Sciatic nerve (tissue), 2 donors: ENCODE measurements around the gene TM4SF18. TPM values are rescaled to one million over a fixed set of nuclear protein-coding genes. Genes with fewer than 3 reads are reported as not detected.
A peak's percentile ranks its signal among the peaks of the same experiment; 100 is the strongest.
"Not testable (repeated sequence)": the region's sequence is repeated elsewhere in the genome, so short reads cannot be mapped to it uniquely, and the experiment has no call there.

Source experiments
- ATAC-seq: fragments of 200-7000 bp; cut with Tn5 transposase; one replicate; pipeline ENCODE4 v1.9.1; 2020; ENCODE audit warnings: mild to moderate bottlenecking, moderate library complexity
- DNase-seq: peaks from one replicate; pipeline ENCODE4 v3.0.0-alpha.2; 2020; ENCODE audit warnings: low spot score
- intact Hi-C: fragments of 100-400 bp; cut with DNase I; formaldehyde crosslinking; loops from one replicate; pipeline ENCODE4 v1.14.2; 2022
- total RNA-seq: library from RNA; stranded (reverse); fragmentation: NEBNext Ultra II Directional; extraction: Animal tissue kit (Norgen Biotek cat#: 25700); gene quantifications from one replicate; pipeline ENCODE4 v1.2.1, GENCODE V29; 2021
- donor health status: DM: no; HTN: no; CAD: no.
- donor health status: DM: no; HTN: no; CAD: no.

TM4SF18 gene
- total RNA-seq, 1 donor from 2014 or later, result 11.8 TPM

DNA sequence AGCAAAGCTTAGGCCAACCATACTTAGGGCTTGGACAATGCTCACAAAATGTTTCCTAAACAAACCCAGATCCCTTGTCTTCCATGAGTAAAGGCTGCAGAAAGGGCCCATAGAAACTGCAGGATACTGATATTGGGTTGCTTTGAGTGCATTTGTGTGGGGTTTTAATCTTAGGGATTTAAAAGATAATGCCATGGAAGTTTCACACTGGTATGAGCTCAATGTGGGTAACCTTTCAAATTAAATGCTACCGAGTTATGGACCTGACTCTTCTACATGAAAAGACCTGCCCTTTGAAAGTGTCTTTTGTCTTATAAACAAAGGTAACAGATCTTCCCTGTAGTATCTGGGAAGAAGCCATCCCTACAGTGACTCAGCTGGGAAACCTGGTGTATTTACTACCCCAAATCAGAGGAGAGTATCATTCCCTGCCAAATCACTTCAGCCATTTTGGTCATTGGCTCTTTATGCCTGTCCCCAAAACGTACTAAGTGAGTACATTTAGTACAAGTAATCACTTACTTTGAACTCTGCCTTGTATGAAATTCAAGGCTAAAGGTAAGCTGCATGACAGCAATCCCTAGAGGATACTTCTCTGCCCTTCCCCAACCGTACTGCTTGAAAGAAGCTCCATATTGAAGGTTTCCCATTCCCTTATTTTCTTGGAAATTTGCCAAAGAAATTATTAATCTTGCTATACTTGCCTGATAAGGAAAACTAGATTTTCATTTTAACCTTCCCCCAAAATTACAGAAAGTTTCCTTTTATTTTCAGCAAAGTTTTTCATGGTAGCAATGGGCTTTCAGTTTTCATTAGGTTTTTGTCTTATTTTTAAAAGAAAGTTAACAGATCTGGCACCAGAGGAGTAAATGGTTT, 36.8 kb upstream of the TM4SF18 start:
- ATAC-seq, result no peak
- intact Hi-C loops, result no loop called here

GRCh38 chr3:149368674-149369497, 35.5 kb upstream of the TM4SF18 start:
- intact Hi-C loops, result no loop called here
- ATAC-seq (peak; percentile 21), DNase-seq (no peak)

More for the DNA sequence above, 36.8 kb upstream of the TM4SF18 start:
- no peak for DNase-seq

- intact Hi-C loops, result no loop called here
- DNase-seq (no peak), ATAC-seq (peak; percentile 30)
Observed at GRCh38 chr3:149368201-149368673, 34.8 kb upstream of the TM4SF18 start.

- no peak for ATAC-seq
- no peak for DNase-seq
- intact Hi-C loops, result no loop called here
Observed at GRCh38 chr3:149366941-149367840, 33.8 kb upstream of the TM4SF18 start.

DNA sequence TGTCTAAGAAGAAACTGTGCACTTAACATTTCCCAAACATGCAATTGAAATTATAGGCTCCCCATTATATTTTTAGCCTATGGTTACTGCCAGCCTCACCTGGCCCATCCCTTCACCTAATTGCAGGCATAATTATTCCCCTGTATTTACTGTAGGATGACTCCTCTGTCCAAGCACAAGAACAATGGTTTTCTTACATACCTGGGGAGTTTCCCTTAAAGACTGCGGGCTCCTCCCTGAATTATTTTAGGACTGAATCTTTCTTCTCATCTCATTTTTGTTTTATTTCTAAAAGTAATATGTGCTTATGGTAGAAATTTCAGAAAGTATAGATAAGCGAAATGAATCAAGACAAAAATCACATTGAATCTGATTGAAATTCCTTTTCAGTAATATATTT, 32.6 kb upstream of the TM4SF18 start:
- DNase-seq (no peak), ATAC-seq (no peak)
- intact Hi-C loops, result no loop called here

- DNase-seq (no peak), ATAC-seq (no peak)
- intact Hi-C loops, result no loop called here
Observed at GRCh38 chr3:149364624-149365023, 31.2 kb upstream of the TM4SF18 start.

DNA sequence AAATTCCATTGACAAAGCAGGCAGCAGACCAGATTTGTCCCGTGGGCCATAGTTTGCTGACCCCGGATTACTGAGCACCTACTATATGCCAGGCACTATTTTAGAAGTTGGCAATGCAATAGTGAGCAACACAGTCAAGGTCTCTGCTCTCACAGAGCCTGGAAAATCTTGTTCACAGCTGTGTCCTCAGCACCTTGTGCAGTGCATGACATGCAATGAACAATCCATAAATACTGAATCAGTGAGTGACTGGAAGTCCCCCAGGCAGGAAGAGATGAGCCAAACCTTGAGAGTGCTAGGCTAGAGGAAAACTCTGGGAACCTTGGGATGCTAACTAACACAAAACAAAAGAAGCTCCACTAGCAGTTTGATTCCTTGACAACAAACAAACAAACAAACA, 29.6 kb upstream of the TM4SF18 start:
- ATAC-seq (no peak), DNase-seq (no peak)

DNA sequence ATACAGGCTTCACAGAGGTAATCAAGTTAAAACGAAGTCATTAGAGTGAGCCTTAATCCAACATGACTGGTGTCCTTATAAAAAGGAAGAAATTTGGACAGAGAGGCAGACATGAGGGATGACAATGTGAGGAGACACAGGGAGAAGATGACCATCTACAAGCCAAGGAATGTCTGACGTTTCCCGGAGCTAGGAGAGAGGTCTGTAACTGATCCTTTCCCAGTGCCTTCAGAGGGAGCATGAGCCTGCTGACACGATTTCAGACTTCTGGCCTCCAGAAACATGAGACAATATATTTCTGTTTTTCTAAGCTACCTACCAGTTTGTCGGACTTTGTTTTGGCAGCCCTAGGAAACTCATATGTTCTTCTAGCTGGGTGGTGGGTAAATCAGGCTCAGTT, 28.9 kb upstream of the TM4SF18 start:
- no peak for ATAC-seq
- no peak for DNase-seq
- intact Hi-C loops, result no loop called here

More for the DNA sequence above, 29.6 kb upstream of the TM4SF18 start:
- intact Hi-C loops, result no loop called here

- ATAC-seq (no peak), DNase-seq (no peak)
- intact Hi-C loops, result no loop called here
Observed at GRCh38 chr3:149356630-149357029, 23.2 kb upstream of the TM4SF18 start.

DNA sequence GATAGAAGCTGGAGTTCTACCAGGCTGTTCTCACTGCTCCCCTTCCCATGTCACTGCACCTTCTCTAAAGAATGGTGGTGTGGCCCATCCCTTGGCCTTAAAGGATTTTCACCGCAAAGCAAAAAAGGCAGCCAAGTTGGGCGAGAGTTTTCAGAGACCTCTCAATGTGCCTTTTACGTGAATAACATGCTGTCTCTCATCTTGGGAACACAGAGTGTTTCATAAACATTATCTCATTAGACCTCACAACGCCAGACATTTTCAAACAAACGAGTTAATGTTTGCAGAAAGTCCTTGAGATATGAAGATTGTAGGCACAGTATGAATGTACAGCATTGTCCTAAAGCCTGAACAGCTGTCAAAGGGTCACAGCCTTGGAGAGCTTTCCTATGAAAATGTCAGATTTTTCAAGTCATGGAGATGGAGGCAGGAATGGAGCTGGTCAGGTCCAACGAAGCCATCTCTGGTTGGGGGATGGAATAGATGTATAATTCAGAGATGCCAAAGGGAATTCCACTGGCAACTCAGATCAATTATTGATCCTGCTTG, 22.7 kb upstream of the TM4SF18 start:
- ATAC-seq (peak; percentile 84), DNase-seq (no peak)
- intact Hi-C loops, result no loop called here

DNA sequence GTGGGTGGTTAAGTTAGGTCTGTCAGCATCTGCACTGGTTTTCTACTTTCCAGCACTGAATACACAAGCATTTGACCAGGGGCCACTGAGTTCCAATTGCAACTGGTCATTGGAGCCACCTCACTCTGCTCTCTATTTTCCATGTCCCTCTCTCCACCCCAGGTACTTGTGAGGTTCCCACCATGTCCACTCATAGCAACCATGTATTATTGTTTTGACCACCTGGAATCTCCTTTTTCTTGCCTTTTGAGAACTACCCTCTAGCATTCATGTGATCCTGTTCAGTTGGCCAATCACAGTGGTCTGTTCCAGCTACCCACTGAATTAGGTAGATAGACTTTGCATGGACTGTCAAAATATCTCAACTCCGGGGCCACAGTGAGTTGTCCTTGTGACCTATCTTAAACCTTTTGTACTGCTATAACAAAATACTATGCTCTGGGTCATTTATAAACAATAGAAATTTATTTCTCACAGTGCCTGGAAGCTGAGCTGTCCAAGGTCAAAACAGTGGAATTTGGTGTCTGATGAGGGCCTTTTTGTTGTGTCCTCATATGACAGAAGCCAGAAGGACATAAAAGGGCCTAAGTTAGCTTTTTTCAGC, 20.2 kb upstream of the TM4SF18 start:
- DNase-seq (no peak), ATAC-seq (no peak)
- intact Hi-C loops, result no loop called here

GRCh38 chr3:149352556-149352955, 19.1 kb upstream of the TM4SF18 start:
- peak; percentile 67 for DNase-seq
- ATAC-seq, result peak; percentile 81
- intact Hi-C loops, result no loop called here

DNA sequence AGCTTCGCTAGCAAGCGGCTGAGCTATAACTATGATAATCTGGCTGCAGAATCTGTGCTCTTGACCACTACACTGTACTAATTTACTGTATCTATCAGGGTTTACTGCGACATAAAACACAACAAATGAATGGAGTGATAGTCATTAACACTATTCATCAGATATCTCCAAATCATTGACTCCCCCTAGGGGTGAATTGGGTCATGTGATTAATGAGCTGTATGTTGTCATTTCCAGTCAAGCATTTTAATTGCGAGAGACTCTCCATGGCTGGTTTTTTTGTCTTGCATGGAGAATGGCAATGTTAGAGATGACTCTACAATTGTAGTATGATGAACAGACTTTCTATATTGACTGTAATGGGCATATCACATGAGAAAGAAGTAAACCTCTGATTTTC, 10.5 kb upstream of the TM4SF18 start:
- intact Hi-C loops, result no loop called here

DNA sequence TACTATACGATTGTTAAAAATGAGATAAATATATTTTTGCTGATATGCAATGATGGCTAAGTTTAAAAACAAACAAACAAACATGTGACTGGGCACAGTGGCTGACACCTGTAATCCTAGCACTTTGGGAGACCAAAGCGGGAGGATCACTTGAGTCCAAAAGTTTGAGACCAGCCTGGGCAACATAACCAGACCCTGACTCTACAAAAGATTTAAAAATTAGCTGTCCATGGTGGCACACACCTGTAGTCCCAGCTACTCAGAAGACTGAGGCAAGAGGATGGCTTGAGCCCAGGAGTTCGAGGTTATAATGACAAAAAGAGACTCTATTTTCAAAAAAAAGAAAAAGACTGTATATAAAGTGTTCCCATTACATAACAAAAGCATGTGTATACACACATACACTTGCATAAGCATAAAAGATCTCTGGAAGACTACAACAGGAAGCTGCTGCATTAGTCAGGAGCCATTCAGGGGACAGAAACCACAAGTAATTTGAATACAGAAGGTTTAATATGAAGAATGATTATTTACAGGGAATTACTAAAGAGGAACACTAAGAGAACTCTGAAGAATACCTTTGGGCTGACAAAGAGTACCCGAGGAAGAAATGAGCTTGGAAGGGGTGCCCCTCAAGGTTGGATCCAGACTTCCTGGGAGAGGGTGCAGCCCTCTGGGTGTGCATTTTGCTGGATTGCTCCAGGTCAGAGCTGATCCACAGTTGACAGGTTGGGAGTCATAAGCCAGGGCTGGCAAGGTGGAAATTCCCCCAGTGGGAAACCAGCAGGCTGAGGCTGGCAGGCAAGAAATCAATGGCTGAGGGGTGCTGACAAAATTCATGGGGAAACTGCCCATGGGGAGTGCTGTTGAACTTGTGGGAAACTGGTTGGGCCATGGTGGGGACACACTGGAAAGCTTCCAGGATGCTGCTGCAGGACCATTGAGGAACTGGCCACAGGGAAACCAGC, 9.3 kb upstream of the TM4SF18 start:
- no peak for ATAC-seq
- intact Hi-C loops, result no loop called here

More for the DNA sequence above, 10.5 kb upstream of the TM4SF18 start:
- ATAC-seq, result no peak
- DNase-seq, result no peak

GRCh38 chr3:149340310-149340933, 7.0 kb upstream of the TM4SF18 start:
- no peak for DNase-seq
- intact Hi-C loops, result no loop called here
- peak; percentile 82 for ATAC-seq

More for the DNA sequence above, 9.3 kb upstream of the TM4SF18 start:
- DNase-seq, result no peak

DNA sequence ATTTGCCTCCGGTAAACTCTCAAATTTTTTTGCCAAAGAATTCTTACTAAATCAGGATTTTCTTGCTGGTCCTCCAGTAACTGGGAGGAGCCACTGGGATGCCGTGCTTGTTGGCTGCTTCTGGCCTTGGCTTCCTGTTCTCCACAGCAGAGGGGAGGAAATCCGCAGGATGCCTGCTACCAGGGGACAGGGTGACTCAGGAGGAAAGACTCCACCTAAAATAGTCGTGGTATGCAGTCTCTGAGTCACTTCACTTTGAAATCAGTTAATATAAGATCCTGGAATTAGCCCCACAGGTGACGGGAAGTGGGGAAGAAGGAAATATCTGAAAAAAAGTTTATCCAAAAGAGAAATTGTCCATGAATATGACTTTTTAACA, 6.5 kb upstream of the TM4SF18 start:
- intact Hi-C loops, result no loop called here
- peak; percentile 81 for DNase-seq
- ATAC-seq, result peak; percentile 94

GRCh38 chr3:149337486-149337885, 4.0 kb upstream of the TM4SF18 start:
- DNase-seq, intact Hi-C loops, ATAC-seq: not testable (repeated sequence)
